HG03064 (cell line): ENCODE results near the gene RHBDL3.
"Not testable (repeated sequence)": the region's sequence is repeated elsewhere in the genome, so short reads cannot be mapped to it uniquely, and the experiment has no call there.

ENCODE experiments used
- ATAC-seq: cut with Tn5 transposase; IDR thresholded peaks from one replicate; pipeline ENCODE4 v1.9.1; 2021; ENCODE audit warnings: low read depth; ENCODE audit not compliant: unreplicated experiment

Gene RHBDL3, protein sequence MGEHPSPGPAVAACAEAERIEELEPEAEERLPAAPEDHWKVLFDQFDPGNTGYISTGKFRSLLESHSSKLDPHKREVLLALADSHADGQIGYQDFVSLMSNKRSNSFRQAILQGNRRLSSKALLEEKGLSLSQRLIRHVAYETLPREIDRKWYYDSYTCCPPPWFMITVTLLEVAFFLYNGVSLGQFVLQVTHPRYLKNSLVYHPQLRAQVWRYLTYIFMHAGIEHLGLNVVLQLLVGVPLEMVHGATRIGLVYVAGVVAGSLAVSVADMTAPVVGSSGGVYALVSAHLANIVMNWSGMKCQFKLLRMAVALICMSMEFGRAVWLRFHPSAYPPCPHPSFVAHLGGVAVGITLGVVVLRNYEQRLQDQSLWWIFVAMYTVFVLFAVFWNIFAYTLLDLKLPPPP

GRCh38 chr17:32265192-32265923 lies at the start of gene RHBDL3:
TSS of gene RHBDL3 (plus strand) at chr17:32265832. CDS start at chr17:32266190, 358 bp downstream.
- no peak for ATAC-seq

- no peak for ATAC-seq
Measured at GRCh38 chr17:32222621-32223020, 43.0 kb upstream of the RHBDL3 start.

DNA sequence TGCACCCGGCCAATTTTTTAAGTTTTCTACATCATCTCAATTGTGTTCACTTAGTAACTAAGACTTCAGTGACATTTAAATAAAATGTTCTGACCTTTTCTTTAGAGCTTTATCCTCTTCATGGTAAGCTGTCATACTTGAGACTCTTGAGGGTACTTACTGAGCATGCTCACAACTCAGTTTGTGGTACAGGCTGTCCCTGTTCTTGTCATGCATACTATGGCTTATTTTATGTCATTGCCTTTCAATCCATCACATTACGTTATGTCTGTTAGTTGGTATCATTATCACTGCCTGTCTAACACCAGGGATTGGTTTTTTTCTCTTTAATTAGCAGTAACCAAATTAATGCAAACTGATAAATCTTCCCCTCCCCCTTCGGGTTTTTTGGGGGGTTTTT lies 41.9 kb upstream of the RHBDL3 start:
- no peak for ATAC-seq

DNA sequence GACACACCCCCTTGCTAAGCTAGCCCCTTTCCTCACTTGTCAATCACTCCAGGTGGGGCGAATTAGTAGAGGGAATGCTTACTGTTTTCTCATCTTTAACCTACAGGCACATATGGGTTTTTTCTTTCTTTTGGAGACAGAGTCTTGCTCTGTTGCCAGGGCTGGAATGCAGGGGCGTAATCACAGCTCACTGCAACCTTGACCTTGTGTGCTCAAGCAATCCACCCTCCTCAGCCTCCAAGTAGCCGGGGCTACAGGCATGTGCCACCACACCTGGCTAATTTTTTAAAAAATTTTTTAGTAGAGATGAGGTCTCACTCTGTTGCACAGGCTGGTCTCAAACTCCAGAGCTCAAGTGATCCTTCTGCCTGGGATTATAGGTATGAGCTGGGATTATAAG lies 38.7 kb upstream of the RHBDL3 start:
- no peak for ATAC-seq

DNA sequence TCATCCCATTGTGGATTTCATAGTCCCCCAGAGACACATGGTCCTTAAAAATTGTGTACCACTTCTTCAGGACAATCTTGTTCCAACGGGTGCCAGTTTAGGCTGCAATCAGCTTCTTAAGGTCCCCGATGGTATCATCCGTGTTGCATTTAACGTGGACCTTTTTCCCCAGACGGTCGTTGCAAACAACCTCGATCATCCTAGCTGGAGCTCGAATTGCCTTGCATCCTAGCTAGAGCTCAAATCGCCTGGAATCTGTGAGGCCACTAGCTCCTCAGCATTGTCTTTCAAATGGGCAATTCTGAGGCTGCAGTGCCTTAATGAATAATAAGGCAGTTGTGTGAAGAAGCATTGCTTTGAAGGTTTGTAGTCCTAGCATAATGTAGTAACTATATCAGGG lies 37.7 kb upstream of the RHBDL3 start:
- ATAC-seq = no peak

- ATAC-seq = no peak
Measured at GRCh38 chr17:32235588-32235987, 30.0 kb upstream of the RHBDL3 start.

GRCh38 chr17:32239456-32239855 lies 26.2 kb upstream of the RHBDL3 start:
- no peak for ATAC-seq

DNA sequence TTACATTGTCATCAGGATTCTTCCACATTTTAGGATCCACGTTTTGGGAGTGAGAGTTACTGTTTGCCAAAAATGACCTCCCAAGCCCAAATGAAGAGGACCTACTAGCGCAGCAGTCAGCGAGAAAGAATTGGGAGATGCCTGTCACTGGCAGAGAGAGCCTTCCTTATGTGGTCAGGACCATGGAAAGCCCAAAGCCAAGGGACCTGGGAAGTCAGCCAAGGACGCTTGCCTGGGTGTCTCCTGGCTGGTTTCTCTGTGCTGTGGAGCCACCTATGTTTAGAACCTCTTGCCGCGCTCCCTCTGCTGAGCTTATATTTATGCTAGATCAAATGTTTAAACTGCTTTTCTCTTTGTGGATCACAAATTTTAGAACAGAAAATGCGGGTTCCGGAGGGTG lies 24.9 kb upstream of the RHBDL3 start:
- no peak for ATAC-seq

GRCh38 chr17:32241640-32242039 lies 24.0 kb upstream of the RHBDL3 start:
- ATAC-seq = no peak

DNA sequence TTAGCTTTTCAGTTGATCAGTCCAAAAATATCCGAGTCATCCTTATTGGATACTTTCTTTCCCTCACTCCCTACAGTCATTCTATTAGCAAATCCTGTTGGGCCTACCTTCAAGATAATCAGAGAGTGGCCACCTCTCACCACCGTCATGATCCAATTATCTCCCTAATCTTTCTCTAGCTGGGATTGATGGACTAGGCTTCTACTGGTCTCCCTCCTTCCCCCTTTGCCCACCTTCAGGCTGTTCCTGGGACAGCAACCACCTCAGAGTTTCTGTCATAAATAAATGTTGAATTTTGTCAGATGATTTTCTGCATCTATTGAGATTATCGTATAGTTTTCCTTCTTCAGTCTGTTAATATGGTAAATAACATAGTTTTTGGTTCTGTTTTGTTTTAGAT lies 16.2 kb upstream of the RHBDL3 start:
- no peak for ATAC-seq

GRCh38 chr17:32253117-32253611 lies 12.5 kb upstream of the RHBDL3 start:
- no peak for ATAC-seq

DNA sequence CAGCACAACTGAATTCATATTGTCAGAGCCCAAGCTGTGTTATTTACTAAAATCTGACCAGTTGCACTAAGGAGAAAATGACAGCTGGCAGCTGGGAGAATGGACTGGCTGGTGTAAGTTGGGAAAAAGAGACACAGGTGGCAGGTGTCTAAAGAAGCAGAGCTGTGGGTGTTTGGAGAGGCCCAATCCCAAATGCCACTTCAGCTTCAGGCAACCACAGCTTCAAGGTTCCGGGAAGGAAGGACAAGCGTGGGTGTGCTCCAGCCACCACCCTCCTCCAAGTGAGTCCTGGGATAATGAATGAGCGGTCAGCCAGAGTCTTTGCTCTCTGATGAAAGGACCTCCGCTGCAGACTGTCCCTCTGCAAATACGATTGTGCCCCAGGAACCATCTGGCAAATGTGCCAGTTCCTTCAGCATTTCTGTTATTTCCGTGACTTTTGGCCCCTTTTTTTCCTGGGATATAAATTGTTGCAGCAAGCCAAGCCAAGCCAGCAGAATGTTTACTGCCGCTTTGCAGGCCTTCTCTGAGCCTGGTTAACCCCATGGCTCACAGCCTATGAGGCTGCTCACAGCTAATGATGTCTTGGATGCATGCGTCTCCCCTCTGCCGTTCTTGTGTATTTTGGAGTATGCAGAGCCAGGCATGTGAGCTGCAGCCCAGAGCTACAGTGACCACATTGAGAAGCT lies 9.5 kb upstream of the RHBDL3 start:
- no peak for ATAC-seq

DNA sequence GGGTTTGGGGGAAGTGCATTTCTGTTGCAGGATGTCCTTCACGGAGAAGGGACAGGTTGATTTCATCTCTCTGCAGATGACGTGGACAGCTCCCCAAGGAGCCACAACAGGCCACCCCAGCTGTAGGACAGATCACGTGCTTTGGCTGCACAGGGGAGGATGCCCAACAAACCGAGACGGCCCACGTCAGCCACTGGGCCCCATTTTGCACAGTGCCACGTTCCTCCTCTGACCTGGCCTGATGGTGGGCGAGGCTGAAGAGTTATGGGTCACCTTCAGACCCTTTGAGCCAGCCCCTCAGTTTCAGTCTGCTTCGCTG lies 9.0 kb upstream of the RHBDL3 start:
- ATAC-seq = no peak

DNA sequence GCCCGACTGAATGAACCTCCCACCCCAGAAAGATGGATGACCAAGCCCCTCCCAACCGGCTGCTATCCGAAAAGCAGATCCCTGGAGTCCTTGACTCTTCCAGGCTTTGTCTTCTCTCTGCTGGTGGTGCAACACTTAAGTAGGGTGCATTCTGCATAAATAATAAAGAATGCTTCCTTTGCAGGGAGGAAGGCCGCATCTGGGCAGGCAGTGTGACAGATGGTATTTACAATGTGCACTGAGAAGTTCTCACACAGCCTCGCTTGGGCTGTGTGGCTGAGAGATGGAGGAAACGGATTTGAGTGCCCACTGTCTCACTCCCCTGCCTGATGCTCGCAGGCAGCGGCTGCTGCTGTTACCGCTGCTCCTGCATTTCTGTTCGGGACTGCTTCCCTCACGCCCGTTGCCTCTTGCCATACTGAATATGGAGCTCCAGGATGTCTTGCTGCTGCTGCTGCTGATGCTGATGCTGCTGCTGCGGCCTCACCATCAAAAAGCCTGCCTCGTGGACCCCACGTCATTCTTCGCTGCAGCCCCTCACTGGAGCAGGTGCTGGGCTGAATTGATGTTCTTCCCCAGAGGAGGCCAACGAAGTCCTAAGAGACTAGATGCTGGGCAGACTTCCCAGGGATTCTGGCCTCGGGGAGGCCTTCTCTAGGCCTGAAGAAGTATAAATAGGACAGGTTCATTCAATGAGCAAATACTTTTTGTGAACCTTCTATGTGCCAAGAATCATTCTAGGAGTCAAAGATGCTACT lies 7.1 kb upstream of the RHBDL3 start:
- no peak for ATAC-seq

GRCh38 chr17:32259586-32259985 lies 6.0 kb upstream of the RHBDL3 start:
- ATAC-seq = no peak

DNA sequence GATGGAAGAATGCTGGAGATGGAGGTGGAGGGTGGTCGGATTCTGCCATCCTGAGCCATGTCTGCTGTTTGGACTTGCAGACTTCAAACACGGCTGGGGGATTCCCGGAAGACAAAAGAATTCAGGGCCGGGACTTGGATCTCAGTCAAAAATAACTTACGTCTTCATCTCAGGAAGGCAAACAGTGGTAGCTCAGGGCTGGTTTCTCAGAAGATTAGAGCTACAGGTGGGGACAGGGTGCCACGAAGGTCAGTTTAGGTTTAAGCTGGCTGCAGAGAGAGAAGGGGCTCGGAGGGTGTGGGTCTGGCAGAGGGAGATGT lies 4.3 kb upstream of the RHBDL3 start:
- no peak for ATAC-seq

GRCh38 chr17:32261936-32262510 lies 3.6 kb upstream of the RHBDL3 start:
- ATAC-seq = no peak

DNA sequence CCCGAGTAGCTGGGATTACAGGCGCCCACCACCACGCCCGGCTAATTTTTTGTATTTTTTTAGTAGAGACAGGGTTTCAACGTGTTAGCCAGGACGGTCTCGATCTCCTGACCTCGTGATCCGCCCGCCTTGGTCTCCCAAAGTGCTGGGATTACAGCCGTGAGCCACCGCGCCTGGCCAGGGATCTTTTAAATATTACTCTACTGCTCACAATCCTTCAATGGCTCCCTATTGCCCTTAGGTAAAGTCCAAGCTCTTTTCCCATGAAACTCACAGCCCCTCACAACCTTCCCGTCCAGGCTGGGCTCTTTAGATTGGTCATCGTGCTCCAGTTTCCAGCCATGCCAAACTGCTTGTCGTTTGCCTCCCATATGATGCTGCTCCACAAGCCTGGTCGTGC lies 2.1 kb upstream of the RHBDL3 start:
- ATAC-seq = not testable (repeated sequence)

- no peak for ATAC-seq
Measured at GRCh38 chr17:32264140-32264799, 1.4 kb upstream of the RHBDL3 start.

- ATAC-seq = no peak
Measured at GRCh38 chr17:32264823-32265191, 825 bp upstream of the RHBDL3 start.
